Measurements from ENCODE around the gene IL23A. TPM values are rescaled to one million over a fixed set of nuclear protein-coding genes. Genes with fewer than 3 reads are reported as not detected.

The IL23A gene
- polyA plus RNA-seq, 1 of the 3 experiments (the other 2 are of a cell fraction): 0.46 TPM

- Histone ChIP-seq H3K4me3 (ENCODE audit: low read depth in 2 of 2, low read length in 1 of 2) (no peak overlapping the region), H3K4me2 (no peak overlapping the region), H3K79me2 (ENCODE audit: insufficient read depth) (peaks cover 18% of the 10 kb centered on the region; the same call in 1 of the 2 replicates), H3K9me2 (no peaks in the 10 kb centered on the region), H3K36me3 (replicated peaks in 1 of 2; ENCODE audit: control insufficient read depth in 1 of 2, insufficient read depth in 2 of 2, low read length in 1 of 2) (peaks cover 9 to 34% of the 10 kb centered on the region in 2 experiments), H3K9ac (no peak overlapping the region), H3F3A (replicated peaks; ENCODE audit: insufficient read depth) (peaks cover 28% of the 10 kb centered on the region), H3K9me3 (no peaks in the 10 kb centered on the region), H3K27ac (ENCODE audit: low read depth in 2 of 2, low read length in 1 of 2) (no peak overlapping the region), H3K4me1 (ENCODE audit: control insufficient read depth in 1 of 2, insufficient read depth in 2 of 2, low read depth in 1 of 2, low read length in 1 of 2) (peaks cover 7% of the 10 kb centered on the region in 2 experiments; a peak in 2 of 4 replicates), H3K27me3 (ENCODE audit: insufficient read depth) (no peaks in the 10 kb centered on the region), H4K20me1 (ENCODE audit: insufficient read depth) (no peaks in the 10 kb centered on the region), H2AFZ (ENCODE audit: low read depth) (no peak overlapping the region)
- ChIA-PET CTCF (interaction anchor here (0.8 to 1.0 kb wide), 2 partner anchors 116 to 159 kb away, joined by 3 read pairs; partner anchors contain the start of gene SMARCC2), POLR2A (interaction anchor here (0.6 kb wide), 1 partner anchor 70 kb away, joined by 3 read pairs; no protein-coding TSS in a partner anchor)
- no peak for DNase-seq
- 95% methylated on average over 8 of the region's 8 CpGs for WGBS (ENCODE audit: low lambda C conversion rate)
- no peak for TF ChIP-seq RFX5 (IDR thresholded peaks at IDR 0.05; ENCODE audit: low read length)
- TF ChIP-seq MEF2A (IDR thresholded peaks at IDR 0.05; ENCODE audit: borderline replicate concordance, low read depth): no peak
- no peak for TF ChIP-seq FOSL2 (IDR thresholded peaks at IDR 0.05; ENCODE audit: borderline replicate concordance, low read depth)
- no peak for TF ChIP-seq MAX (IDR thresholded peaks at IDR 0.05; ENCODE audit: low read depth)
- TF ChIP-seq ELF1 (IDR thresholded peaks at IDR 0.05): no peak
- TF ChIP-seq NFIC (IDR thresholded peaks at IDR 0.05; ENCODE audit: borderline replicate concordance): no peak
- no peak for TF ChIP-seq ZBTB33 (IDR thresholded peaks at IDR 0.05; ENCODE audit: borderline replicate concordance, low read depth)
- TF ChIP-seq REST (IDR thresholded peaks at IDR 0.05; ENCODE audit: low read depth, low read length): no peak
- no peak for TF ChIP-seq TCF12 (IDR thresholded peaks at IDR 0.05)
- no peak for TF ChIP-seq CHD2 (IDR thresholded peaks at IDR 0.05; ENCODE audit: low read length, partially characterized antibody)
- TF ChIP-seq RCOR1 (IDR thresholded peaks at IDR 0.05; ENCODE audit: low read length): no peak
- TF ChIP-seq POLR2AphosphoS5 (IDR thresholded peaks at IDR 0.05; ENCODE audit: low read depth, low read length): no peak
- TF ChIP-seq USF1 (IDR thresholded peaks at IDR 0.05; ENCODE audit: borderline replicate concordance, low read depth): no peak
- TF ChIP-seq RXRA (IDR thresholded peaks at IDR 0.05; ENCODE audit: borderline replicate concordance, low read depth): no peak
- TF ChIP-seq TAF1 (IDR thresholded peaks at IDR 0.05; ENCODE audit: borderline replicate concordance, low read depth, low read length): no peak
- TF ChIP-seq EZH2phosphoT487 (IDR thresholded peaks at IDR 0.05; ENCODE audit: borderline replicate concordance, low read depth): no peak
- TF ChIP-seq JUND (IDR thresholded peaks at IDR 0.05): no peak
- TF ChIP-seq MXI1 (IDR thresholded peaks at IDR 0.05; ENCODE audit: low read depth, low read length): no peak
Measured at GRCh38 chr12:56304872-56305590, 33.7 kb upstream of the IL23A start.

Measured in SK-N-SH (cell line).